Stimulated activated CD8-positive, alpha-beta memory T cell treated with anti-CD3 and anti-CD28 coated beads, Interleukin-15, amount 100 ng/mL, for 48 hours (primary cell): ENCODE measurements around the gene CACNA1D.
A peak's percentile ranks its signal among the peaks of the same experiment; 100 is the strongest.
"Not testable (repeated sequence)": the region's sequence is repeated elsewhere in the genome, so short reads cannot be mapped to it uniquely, and the experiment has no call there.

ENCODE experiments used
- DNase-seq, 2 donors: peaks; one replicate each; pipeline ENCODE4 v3.0.0-alpha.2; 2020; ENCODE audit warnings: low read depth in 2 of 2

CACNA1D gene

DNA sequence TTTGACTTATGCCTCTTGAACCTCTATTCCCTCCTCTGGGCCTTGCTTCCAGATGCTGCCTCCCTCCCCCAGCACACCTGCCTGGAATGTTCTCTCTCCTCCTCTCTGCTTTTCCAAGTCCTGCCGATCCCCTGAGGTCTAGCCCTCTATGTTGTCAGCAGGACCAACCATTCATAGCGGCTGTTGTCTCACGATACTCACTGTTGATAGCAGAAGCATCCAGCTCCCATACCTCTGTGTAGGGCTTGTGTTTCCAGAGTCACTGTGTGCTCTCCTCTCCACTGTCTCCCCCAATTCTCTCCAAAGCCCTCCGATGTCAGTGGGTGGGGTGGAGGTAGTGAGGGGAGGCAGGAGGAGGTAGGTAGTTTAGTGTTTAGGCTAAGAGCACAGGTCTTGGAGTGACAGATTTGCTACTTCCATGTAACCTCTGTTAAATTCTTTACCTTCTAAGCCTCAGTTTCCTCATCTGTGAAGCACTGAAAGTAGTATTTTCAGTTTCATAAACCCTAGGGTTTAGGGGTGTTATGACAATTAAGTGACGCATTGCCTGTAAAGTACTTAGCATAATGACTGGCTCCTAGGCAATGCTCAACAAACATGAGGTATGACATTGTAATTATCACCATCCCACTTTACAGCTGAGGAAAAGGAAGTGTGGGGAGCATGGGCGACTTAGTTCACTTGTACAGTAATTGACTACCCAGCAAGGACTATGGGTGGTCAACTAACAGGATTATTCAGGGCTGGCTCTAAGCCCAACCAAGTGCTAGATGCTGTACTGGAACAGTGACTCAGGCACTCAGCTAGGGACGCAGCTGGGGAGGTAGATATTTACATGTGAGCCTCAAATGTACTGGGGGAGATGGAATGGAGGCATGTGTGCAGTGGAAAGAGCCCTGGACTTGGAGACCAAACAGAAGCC is 122.8 kb downstream of the CACNA1D start:
- no peak for DNase-seq

DNA sequence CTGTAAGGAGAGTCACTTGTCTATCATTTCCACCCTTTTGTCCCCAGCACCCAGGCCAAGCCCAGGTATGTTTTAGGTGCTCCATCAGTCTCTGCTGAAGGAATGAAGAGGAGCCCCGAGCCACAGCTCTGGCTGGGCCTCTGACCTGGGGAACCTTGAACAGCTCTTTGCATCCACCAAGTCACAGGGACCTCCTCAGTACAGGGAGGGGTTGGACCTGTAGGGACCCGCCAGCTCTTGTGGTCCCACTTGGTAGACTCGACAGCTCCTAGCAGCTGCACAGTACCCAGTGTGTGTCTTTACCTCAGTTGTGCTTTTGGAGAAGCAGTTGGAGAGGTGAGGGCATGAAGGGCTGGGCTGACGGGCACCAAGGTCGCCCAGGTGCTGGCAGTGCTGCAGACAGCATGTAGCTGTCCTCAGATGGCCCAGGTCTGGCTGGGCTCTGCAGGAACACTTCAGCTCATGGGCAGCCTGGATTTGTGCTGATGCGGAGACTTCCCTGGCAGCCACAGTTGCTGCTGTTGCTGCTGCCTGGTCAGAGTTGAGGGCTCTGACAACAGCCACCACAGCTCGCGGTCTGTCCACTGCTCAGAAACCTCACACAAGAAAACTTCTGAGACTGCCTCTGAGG is 123.6 kb downstream of the CACNA1D start:
- no peak for DNase-seq

DNA sequence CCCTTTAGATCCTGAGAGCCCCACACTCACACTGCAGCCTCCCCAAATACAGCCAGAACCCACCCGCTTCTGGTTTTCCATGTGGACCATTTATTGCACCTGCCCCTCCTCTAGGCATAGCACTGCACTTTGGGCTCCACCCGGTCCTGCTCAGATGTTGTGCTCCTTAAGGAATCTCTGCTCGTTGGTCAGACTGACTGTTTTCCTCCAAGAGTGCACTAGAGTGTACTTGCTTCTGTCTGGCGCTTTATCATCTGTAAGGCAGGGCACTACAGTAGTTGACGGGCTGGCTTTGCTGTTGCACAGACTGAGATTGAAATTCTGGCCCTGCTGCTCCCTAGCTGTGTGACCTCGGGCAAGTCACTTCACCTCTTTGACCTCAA is 124.1 kb downstream of the CACNA1D start:
- no peak for DNase-seq

DNA sequence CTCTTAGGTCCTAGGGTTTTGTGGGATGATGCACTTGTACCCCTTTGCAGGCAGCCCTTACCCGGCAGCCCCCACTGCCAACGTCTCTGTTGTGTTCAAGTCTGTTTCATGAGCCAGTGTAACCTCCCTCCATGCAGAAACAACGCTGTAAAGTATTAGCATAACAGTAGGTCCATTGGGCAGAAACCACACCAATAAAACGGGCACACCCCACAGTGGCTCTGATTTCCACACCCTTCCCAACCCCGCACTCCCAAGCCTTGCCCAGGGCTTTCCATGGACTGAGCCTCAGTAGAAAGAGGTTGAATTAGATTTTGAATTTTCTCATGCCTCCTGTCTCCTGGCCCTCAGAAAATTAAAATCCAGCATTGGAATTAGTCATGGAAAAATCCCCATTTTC is 124.5 kb downstream of the CACNA1D start:
- no peak for DNase-seq

DNA sequence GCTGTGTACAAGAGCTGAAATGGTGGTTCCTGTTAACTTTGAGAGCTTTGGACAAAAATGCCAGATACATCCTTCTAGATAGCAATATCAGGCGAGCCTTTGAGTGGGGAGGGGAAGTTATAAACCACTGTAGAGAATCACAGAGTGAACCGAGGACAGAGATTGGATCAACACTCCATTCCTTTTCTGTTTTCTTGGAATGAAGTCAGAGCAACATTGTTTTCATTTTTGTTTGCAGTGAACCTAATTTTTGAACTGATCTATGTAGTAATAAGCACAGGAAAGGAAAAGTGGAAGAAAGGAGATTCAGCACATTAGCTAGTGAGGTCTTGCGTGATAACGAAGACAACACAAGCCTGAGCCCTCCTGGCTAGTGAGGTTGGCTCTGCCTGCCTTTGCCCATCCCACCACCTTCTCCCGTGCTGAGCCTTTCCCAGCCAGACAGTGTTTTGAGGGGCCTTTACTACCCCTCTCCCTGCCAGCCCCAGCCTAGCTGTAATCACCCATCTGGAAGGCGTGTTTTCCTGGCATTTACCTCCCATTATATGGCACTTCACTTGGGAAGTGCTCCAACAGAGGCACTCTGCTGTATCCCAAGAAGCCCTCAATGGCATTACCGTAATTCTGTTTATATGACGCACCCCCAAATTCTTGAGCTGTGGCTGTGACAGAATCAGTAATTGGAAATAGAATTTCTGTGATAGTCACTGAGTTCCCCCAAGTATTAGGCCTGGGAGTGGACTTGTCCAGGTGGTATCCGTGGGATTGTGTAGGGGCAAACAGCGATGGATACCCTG is 129.8 kb downstream of the CACNA1D start:
- no peak for DNase-seq

DNA sequence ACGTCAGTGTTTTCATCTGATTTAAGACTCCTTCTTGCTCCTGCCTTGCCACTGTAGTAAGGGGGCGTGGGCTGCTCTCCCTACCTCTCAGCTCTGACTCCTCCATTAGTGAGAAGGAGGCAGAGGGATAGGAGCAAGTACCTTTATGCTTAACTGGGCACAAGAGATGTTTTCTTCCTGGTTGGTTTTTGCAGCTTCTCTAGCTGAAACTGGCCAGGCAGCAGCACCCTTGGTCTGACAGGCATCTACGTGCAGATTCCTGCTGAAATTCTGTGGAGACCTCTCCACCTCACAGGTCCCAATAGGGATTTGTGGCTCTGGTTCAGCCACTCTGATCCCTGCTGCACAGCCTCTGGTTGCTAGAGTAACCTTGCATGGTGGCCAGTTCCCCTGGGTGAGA is 132.5 kb downstream of the CACNA1D start:
- DNase-seq = no peak

DNA sequence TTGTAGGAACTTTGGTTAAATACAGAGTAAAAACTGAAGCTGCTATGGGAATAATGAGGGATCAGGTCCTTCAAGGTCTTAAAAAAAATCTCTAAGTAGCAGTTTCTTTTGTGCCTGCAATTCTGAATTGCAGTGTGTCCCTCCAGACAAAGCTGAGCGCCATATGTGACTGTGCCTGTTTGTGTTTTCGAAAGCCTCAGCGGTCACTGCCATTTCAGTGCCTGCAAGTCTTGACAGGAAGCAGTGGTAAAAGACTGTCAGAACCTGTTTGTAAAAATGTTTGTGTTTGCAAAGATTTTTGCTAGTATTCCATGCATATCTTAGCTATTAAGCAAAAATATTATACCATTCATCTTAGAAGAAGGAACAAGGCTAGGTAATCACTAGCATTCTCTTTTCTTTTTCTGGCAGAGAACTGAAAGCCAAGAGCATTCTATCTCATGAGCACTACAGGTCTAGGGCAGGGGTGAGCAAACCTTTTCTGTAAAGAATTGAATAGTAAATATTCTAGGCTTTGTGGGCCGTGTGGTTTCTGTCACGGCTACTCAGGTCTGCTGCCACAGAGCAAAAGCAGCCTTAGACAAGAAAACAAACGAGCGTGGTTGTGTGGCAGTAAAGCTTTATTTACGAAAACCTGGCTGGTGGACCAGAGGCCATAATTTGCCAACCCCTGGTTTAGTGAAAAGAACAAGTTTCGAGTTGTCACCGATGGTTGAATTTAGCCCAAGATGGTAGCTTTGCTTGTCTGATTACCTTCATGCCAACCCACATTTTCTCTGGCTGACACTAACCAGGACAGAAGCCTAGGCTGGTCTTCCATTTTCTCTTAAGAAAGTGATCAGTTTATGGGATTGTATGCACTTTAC is 134.4 kb downstream of the CACNA1D start:
- no peak for DNase-seq

DNA sequence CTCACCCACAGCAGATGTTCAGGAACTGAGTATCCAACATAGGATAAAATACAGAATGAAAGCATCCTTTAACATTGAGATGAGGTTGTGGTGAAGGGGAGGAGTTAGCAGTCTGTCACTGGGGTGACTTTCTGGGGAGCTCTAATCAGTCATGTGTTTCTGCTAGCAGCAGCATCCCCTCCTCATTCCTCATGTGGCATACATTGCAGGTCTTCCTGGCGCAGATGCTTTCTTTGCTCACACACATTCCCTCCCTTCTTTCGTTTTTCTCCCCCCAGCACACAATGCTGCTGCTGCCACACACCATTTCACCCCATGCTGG is 135.0 kb downstream of the CACNA1D start:
- DNase-seq = no peak

DNA sequence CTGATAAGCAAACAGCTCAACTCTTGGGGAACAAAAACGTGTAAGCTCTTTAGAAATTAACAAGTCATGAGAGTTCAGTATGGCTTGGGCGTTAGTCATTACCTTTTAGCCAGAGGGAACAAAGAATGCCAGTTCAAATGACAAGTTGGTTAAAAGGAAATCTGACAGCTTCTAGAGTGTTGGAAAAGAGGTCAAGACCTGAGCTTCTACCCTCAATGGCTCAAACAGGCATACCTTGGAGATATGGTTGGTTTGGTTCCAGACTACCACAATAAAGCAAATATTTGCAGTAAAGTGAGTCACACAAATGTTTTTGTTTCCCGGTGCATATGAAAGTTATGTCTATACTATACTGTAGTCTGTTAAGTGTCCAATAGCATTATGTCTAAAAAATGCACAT is 136.1 kb downstream of the CACNA1D start:
- no peak for DNase-seq

DNA sequence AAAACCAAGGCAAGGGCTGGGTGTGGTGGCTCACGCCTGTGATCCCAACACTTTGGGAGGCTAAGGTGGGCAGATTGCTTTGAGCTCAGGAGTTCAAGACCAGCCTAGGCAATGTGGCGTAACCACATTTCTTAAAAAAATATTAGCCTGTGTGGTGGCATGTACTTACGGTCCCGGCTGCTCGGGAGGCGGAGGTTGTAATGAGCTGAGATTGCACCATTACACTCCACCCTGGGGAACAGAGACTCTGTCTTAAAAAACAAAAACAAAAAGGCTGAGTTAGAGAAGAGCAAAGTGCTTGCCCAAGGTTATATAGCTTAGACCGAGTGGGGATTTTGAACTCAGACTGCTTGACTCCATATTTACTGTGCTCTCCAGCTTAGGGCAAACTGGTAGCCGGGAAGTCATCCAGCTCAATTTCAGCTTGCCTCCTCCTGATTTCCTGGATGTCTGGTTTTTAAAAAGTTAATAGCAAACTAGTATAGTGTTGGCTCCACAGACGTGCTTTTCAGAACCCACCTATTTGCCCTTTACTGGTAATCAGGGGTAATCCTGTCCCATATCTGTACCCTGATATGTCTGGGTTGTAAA is 138.9 kb downstream of the CACNA1D start:
- DNase-seq = no peak

DNA sequence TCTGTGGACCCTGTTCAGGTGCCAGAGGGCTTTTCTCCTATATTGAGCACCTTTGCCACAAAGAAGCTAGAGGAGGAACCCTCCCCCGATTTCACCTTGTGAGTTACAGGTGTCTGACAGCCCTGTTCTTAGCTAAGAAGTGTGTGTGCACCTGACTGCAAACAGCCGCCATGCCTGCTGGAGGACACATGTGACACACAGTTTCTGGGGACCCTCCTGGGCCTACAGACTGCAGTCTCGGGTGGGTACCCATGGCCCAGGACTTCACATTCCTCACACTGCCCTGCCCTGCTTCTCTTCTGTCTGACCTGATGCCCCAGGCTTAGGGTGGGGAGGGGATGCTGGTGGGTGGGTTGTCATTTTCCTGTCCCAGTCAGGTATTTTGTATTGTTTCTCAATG is 140.6 kb downstream of the CACNA1D start:
- DNase-seq = no peak

DNA sequence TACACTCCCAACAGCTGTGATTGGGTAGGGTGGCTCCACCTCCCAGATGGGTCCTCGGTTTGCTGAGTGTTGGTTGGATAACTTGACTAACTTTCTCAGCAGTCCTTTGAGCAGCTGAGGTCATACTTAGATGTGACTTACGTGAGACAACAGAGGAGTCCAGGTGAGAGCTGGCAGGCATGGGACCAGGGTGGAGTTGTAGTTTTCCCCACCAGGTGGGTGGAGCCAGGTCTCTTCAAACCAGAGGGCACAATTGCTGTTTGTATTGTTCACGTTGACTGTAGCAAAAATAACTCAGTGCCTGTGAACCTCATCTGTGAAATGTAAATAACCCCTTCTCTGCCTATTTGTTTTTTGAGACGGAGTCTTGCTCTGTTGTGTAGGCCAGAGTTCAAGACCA is 144.4 kb downstream of the CACNA1D start:
- DNase-seq = not testable (repeated sequence)

DNA sequence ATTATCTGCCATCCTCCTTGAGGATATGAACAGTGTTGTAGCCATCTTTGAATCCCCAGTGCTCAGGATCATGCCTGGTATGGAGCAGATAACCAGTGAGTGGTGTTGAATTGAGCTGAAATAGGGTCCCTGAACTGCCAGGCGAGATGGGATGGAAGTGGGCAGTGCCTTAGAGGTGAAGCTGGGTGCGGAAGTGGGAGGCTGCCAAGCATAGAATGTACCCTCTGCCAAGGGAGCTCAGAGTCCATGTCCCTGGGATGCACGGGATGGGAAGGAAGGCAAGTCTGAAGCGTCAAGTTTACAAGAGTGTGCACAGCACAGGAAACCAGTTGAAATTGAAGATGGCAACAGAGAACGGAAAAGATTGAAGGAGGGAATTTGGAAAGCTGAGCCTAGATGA is 147.0 kb downstream of the CACNA1D start:
- no peak for DNase-seq

DNA sequence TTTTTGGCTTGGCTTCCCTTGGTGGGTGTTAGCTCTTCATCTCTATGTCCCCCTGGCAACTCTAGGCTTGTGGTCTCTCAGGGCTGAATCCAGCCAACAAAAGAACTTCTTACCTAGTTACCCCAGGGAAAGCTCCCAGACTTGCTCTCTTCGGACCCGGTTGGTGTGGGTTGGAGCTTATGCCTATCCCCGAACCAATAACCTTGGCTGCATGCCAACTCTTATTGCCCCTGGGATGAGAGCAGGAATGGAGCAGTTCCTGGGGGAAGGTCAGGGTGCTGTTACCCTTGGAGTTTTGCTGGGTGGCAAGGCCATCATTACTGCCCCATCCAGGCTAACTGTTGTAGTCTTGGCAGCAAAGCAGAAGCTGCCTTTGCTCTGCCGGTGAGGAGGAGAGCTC is 147.8 kb downstream of the CACNA1D start:
- DNase-seq = no peak

DNA sequence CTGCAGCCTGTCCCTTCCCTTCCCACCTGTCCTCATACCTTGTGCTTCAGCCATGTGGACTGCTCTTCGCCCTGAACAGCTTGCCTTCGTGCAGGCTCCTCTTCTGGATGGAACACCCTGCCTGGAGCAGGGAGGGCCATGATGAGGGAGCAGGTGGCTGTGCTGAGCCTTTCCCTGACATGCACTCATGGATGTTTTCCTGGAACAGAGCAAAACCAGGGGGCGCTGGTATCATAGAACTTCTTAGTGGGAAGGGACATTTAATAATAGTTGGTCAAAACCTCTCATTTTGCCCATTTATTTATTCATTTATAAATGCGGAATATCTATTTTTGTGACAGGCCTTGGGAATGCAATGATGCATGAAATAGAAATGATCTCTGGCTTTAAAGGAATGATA is 149.3 kb downstream of the CACNA1D start:
- no peak for DNase-seq

DNA sequence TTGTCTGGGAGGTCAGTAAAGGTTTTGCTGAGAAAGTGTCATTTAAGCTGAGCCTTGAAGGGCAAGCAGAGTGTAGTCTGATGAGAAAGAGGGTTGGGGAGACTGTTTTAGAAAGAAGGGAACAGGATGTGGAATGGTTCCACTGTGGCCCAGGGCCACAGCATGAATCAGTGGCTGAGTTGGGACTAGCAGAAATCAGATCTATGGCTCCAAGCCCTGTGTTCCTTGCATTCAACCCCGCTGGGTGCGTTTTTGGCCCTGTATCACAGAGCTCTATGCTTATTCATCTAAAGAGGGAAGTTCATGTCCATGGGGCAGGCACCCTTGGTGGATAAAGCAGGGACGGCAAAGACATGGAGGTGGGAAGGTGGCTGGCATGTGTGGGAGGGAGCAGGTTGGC is 151.3 kb downstream of the CACNA1D start:
- DNase-seq = no peak

DNA sequence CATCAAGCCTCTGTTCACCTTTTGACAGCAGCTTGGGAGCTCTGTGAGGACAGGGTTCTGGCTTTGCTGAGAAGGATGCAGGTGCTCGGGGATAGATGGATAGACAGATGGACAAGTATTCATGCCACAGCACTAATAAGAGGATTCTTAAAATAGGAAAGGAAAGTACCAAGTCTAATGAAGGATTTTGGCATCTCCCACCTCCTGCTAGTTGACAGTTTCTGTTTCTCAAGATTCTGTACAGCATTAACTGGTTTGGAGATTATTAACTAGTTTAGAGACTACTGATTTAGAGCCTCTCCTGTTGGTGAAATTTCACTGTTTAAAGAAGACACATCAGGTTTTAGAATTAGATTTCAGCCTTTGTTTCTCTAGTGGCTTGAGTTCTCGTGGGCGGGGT is 152.3 kb downstream of the CACNA1D start:
- DNase-seq = no peak

DNA sequence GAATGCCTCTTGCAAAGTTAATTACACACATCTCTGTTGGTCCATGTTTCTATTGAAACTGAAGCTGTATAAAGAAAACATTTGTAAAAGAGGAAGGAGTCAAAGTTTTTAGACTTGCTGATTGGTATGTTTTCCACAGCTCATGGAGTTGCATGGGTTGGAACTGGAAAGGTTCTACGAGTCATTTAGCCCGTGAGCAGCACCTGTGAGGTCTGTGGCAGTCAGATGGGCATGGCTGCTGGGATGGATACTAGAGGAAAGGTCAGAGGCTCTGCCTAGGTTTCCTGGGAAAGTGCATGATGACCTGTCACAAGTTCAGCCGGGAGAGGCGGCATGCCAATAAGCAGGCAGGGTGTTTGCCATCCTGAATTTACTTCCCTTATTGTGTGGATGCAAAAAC is 155.4 kb downstream of the CACNA1D start:
- DNase-seq = no peak

DNA sequence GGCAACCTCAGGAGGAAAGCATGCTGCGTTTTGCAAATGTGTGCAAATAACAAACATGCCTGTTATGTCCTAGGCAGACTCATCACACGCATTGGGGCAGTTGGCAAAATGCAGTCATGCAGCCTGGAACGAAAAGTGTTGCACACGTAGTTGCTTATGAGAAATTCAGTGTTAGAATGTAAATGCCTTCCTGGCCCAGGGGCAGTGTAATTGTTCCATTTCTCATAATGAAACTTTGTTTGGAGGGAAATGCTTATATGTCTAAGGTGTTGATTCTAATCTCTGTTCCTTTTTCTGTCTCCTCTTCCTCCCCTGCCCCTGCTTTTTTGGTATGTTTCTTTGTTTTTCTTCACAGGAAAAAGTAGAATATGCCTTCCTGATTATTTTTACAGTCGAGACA is 156.0 kb downstream of the CACNA1D start:
- DNase-seq = peak in 1 of 2 donors; percentile 5

DNA sequence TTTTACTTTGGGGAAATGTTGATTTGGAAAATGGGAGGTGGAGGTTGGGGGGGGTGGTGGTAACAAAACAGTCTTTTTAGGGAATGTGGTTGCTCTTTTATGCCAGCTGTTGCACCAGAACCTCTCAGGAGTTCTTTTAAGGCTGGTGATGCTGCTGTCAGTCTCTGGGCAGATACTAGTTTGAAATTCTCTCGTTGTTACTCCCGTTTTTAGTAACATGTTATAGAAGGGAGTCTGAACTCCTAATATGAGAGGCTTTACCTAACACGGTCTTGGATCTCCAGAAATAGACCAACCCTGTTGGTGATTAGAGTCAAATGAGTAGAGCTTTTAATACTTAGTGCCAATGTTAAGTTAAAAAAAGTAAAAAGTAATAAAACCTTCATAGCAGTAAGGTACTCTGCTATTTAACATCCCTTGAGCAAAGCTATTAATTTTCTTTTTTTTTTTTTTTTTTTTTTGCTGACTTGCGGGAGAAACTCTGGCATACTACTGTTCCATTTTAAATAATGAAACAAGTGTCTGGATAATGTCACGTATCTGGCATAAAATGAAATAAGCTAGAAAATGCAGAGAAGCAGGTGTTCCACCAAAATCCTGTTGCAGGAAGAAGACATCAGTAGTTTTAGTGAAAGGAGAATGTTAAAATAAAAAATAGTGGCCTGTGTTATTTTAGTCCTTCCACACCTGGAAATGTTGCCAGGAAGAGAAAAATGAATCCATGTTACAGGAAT is 156.7 kb downstream of the CACNA1D start:
- no peak for DNase-seq

DNA sequence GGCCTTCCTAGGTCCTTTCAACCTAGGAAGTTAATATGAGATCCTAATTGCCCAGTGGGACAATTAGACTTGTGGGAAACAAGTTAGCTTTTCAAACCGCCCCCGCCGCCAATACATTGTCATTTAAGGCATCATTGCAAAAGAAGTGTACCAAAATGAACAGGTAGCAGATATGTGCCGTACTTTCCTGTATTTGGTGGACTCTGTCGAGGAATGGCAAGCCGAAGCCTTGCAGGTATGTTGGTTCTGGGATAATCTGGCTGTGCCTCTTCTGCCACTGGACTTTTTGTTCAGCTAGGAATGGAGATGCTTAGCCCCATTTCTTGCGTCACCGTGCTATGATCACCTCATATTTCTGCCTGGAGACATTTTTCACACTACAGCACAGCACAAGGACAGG is 157.5 kb downstream of the CACNA1D start:
- no peak for DNase-seq
